Renal cortical epithelial cell (primary cell): ENCODE measurements around the gene WARS2. TPM values are rescaled to one million over a fixed set of nuclear protein-coding genes. Genes with fewer than 3 reads are reported as not detected.
"Not testable (repeated sequence)": the region's sequence is repeated elsewhere in the genome, so short reads cannot be mapped to it uniquely, and the experiment has no call there.

ENCODE experiments used
- DNase-seq: peaks from one replicate; pipeline ENCODE4 v3.0.0-alpha.2; 2011; ENCODE audit warnings: low read depth
- total RNA-seq: library from RNA; depleted of rRNA; stranded (reverse); fragments of >200 nt; gene quantifications from 2 replicates; pipeline ENCODE4 v1.2.3, GENCODE V29; 2014

The WARS2 gene
- 24.3 and 24.7 TPM in 2 replicates for total RNA-seq

DNA sequence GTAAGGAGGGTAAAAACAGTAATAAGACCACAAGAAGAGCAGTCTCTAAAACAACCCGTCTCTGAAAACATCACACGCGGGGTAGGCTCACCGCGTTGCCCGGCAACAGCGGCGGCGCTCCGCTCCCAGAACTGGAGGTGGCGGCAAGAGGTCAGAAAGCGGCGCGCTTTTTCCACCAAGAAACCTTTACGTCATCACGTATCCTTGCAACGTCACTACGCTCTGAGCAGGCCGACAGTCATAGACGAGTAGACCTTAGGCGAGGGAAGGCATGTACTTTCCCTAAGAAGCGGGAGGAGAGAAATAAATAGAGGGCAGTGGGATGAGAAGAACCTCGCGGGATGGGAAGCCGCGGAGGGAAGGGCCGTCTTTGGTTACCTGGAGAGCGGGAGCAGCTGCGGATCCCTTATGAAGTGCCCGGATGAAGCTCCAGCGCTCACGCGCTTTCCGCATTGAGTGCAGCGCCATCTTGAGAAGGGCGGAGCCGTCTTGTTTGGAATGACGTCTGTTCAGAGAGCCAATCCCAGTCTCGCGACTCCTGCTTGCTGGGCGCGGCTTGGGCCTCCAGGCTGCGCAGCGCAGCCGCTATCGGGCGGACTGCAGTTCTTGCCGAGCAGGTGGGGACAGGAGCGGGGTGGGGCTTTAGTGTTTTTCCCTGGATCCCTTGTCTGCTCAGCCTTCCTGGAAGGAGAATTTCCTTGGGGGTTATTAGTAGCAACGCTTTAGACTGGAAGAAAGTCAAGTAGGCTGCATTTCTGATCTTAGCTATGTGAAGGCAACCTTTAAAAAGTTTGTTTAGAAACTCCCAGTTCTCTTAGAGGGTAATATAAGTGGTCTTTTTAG lies at the start of gene WARS2:
Gene WARS2 (minus strand): TSS at position 477 of the 843 bp plus-strand sequence. CDS start 9 bp downstream, at position 468.
- peak; percentile 96 for DNase-seq

DNA sequence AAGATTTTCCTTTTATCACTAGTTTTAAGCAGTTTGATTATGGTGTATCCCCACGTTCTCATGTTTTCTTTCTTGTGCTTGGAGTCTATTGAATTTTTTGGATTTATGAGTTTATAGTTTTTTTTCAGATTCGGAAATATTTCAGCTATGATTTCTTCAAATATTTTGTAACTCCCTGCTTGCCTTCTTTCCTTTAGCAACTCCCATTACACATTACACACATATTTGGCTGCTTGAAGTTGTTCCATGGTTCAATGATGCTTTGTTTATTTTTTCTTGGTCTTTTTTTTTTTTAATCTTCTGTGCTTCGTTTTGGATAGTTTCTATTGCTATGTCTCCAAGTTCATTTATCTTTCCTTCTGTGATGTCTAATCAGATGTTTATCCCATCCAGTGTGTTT lies 48.5 kb upstream of the WARS2 start:
- DNase-seq: no peak

DNA sequence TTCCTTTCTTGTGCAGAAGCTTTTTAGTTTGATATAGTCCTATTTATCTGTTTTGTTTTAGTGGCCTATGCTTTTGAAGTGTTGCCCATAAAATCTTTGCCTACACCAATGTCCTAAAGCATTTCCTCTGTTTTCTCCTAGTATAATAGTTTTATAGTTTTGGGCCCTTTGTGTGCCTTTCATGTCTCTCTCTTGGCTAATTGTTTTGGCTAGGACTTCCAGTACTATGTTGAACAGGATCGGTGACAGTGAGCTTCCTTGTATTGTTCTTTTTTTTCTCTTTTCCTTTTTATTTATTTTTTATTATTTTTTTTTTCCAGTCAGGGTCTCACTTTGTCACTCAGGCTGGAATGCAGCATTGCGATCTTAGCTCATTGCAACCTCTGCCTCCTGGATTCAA lies 47.0 kb upstream of the WARS2 start:
- DNase-seq: no peak

DNA sequence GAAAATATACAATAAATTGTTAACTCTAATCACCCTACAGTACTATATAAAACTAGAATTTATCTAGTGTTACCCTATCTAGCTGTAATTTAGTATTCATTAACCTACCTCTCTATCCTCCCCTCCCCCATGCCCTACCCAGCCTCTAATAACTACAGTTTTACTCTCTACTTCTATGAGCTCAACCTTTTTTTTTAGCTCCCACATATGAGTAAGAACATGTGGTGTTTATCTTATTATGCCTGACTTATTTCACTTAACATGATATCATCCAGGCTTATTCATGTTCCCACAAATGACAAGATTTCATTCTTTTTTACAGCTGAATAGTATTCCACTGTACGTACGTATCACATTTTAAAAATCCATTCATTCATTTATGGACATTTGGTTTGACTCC lies 46.0 kb upstream of the WARS2 start:
- peak; percentile 5 for DNase-seq

DNA sequence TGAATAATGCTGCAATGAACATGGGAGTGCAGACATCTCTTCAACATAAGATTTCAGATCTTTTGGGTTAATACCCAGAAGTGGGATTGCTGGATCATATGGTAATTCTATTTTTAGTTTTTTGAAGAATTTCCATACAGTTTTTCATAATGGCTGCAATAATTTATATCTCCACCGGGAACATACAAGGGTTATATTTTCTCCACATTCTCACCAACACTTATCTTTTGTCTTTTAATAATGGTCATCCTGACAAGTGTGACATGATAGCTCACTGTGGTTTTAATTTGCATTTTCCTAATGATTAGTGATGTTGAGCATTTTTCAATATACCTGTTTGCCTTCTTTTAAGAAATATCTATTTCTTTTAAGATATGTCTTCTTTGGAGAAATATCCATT lies 44.5 kb upstream of the WARS2 start:
- no peak for DNase-seq

DNA sequence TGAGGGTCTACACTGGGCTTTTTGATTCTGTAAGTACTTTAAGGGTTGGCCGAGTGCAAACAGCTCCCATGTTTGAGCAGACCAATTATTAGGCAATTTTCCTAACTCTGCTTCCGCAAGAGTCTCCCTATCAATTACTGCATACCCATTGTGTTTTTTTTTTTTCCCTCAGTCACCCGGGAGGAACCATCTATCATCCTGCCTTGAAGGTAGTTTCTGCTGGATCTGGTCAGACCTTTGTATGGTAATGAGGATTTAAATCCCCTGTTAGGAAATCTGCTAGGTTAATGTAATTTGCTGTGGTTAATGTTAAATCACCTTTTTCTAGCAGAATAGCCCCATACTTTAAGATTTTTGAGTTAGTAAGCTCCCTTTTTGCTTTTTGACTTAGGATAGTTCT lies 40.8 kb upstream of the WARS2 start:
- peak; percentile 57 for DNase-seq

DNA sequence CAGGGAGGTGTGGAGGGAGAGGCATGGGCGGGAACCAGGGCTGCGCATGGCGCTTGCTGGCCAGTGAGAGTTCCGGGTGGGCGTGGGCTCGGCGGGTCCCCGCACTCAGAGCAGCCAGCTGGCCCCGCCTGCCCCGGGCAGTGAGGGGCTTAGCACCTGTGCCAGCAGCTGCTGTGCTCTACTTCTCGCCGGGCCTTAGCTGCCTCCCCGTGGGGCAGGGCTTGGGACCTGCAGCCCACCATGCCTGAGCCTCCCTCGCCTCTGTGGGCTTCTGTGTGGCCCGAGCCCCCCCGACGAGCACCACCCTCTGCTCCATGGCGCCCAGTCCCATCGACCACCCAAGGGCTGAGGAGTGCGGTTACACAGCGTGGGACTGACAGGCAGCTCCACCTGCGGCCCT lies 38.6 kb upstream of the WARS2 start:
- DNase-seq: no peak

DNA sequence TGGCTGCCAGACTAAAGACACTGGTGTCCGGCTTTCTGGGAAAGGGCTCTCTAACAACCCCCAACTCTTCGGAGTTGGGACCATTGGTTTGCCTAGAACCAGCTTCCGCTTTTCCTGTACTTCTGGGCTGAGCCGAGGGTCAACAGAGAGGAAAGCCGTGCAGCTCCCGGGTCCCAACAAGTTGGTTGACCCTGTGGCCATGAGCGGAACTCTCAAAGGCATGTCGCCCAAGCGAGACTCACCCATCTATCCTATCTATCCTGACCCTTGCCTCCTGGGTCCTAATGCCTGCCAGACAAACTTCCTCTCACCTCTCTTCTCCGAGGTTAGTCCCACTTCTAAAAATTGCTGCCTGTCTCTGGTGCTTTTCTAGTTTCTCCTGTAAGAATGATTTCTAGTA lies 32.5 kb upstream of the WARS2 start:
- DNase-seq: not testable (repeated sequence)

DNA sequence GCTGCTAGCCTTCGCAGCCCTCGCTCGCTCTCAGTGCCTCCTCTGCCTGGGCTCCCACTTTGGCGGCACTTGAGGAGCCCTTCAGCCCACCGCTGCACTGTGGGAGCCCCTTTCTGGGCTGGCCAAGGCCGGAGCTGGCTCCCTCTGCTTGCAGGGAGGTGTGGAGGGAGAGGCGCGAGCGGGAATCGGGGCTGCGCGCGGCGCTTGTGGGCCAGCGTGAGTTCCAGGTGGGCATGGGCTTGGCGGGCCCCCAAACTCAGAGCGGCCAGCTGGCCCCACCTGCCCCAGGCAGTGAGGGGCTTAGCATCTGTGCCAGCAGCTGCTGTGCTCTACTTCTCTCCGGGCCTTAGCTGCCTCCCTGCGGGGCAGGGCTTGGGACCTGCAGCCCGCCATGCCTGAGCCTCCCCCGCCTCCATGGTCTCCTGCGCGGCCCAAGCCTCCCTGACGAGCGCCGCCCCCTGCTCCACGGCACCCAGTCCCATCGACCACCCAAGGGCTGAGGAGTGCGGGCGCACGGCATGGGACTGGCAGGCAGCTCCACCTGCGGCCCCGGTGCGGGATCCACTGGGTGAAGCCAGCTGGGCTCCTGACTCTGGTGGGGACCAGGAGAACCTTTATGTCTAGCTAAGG lies 31.0 kb upstream of the WARS2 start:
- not testable (repeated sequence) for DNase-seq

DNA sequence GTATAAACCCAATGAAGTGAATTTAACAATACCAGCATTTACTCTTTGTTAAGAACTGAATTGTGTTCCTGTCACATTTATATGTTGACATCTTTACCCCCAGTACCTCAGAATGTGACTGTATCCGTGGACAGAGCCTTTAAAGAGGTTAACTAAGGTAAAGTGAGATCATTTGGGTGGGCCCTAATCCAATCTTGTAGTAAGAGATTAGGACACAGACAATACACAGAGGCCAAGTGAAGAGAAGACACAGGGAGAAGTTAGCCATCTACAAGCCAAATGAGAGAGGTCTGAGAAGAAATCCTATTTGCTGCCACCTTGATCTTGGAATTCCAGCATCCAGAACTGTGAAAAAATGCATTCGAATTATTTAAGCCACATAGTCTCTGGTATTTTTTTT lies 22.9 kb upstream of the WARS2 start:
- no peak for DNase-seq

DNA sequence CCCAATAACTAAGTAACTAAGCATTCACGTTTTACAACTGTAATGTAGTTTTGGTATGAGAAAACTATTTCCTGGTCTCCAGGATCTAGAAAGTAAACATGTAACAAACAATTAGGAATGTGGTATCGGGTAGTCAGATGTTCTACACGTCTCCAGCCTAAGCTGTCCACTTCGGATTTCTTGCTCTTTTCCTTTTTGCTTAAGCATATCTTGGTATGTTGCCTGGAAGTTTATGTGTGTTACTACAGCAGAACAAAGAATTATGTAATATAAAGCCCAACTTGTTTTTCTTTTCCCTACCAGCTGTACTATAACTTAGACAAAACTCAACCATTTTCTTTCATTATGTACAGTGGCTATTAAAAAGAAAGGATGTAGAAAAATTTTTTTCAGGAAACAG lies 20.4 kb upstream of the WARS2 start:
- DNase-seq: peak; percentile 8

DNA sequence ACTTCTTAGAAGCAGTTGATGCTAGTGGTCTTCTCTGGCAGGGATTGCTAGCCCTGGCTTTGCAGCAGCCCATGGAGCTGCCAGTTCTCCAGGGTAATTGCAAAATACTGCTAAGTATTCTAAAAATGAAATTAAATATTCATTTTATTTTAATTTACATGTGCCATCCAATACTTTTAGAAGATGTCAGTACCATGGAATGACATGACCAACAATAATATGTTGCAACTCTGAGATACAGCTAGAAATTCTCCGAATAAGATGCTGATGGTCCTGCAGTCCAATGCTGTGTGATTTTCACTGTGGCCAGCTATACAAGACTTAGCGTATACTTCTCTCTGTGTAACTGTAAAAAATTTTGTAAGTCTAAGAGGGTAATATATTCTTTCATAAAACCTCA lies 20.0 kb upstream of the WARS2 start:
- no peak for DNase-seq

DNA sequence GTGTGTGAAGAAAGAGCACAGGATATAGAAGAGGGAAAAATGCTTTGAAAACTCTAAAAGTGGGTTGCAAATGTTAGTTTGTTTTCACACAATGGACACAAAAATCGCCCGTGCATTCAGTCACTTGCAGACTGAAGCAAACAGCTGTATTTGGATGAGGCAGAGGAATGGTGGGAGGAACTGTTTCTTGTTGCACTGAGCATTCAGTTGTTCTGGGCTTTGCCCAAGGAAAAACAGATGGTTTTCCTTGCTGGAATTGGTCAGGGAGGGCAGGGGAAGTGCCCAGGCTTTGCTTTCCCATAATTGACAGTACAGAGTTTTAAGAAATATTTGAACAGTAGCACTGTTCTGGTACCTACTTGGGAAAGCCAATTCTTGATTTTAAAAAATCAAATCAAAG lies 19.5 kb upstream of the WARS2 start:
- no peak for DNase-seq

DNA sequence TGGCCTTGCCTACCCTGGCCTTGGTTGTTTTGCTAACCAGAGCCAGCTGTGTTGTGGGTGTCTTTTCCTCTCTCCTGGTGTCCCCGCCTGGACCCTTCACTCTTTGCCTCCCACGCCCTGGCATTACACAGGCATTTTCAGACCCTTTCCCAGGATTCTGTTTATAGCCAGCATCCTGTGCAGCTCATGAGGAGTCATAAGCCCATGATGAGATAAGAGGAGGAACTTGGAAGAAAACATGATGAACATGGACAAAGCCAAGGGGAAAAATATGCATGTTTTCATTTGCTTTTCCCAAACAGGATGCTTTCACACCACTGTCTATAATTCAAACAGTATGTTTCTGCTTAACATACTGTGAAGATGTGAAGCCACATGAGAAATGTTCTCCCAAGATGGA lies 18.7 kb upstream of the WARS2 start:
- no peak for DNase-seq

DNA sequence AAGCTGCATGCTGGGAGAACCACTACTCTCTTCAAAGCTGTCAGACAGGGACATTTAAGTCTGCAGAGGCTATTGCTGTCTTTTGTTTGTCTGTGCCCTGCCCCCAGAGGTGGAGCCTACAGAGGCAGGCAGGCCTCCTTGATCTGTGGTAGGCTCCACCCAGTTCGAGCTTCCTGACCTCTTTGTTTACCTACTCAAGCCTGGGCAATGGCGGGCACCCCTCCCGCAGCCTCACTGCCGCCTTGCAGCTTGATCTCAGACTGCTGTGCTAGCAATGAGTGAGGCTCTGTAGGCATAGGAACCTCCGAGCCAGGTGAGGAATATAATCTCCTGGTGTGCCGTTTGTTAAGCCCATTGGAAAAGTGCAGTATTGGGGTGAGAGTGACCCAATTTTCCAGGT lies 16.3 kb upstream of the WARS2 start:
- not testable (repeated sequence) for DNase-seq

DNA sequence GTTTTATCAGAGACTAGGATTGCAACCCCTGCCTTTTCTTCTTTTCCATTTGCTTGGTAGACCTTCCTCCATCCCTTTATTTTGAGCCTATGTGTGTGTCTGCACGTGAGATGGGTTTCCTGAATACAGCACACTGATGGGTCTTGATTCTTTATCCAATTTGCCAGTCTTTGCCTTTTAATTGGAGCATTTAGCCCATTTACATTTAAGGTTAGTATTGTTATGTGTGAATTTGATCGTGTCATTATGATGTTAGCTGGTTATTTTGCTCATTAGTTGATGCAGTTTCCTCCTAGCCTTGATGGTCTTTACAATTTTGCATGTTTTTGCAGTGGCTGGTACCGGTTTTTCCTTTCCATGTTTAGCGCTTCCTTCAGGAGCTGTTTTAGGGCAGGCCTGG lies 14.6 kb upstream of the WARS2 start:
- not testable (repeated sequence) for DNase-seq

DNA sequence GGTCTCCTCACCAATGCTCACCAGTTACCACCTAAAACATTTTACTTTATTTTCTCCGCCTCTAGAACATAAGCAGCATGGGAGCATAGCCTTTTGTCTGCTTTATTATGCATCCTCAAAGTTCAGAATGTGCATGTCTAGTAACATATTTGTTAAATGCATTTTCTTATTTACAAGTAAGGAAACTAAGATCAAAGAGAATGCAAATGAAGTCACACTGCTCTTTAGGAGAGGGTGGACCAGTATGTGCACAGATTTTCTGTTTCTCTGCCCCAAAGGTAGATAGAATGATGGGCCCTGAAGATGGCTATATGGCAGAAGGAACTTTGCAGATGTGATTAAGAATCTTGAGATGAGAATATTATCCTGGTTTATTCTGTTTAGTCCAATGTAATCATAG lies 9.7 kb upstream of the WARS2 start:
- no peak for DNase-seq

DNA sequence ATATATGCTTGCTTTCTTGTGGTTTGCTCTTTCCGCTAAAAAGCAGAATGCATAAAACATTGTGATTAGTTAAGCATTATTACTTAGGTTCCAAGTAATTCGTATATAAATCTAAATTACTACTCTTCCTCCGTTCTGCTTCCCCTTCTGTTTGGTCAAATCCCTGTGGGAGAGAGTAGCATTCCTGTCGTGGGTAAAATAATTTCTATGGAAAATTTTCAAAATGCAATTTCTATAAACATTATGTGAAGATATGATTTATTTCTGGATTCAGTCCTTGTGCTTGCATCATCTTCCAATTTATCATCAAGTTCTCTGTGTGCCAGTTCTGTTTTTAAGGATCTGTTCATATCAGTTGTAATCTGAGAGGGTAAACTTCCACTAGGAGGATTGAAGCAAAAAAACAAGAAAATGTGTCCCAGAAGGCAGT lies 7.2 kb upstream of the WARS2 start:
- DNase-seq: no peak

DNA sequence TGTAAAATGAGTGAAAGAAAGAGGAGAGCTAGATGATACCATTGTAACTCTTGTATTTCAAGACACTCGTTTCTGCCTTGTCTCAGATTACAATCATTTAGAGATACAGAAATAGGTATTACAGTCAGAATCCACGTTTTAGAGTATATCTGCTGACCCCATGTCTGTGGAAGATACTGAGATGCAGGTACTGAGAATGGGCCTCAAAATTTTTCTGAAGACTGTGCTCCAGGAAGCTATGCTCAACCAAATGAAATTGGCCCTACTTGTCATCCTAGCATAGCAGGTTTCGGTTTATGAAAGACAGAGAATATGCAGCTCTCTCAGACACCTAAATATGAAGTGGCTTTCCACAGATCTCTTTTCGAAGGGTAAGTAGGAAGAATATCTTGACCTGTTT lies 6.0 kb upstream of the WARS2 start:
- no peak for DNase-seq

DNA sequence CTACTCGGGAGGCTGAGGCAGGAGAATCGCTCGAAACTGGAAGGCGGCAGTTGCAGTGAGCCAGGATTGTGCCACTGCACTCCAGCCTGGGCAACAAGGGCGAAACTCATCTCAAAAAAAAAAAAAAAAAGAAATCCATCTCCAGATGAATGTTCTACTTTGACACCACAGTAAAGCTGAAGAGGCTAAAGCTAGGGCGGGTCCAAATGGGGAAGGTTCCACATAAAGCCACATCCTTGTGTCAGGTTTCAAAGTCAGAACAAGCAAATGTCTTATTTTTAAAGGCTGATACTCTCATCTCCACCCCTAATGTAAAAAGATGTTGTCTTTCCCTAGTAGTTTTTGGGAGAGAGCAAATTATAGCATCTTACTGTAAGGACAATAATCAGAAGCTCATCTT lies 4.4 kb upstream of the WARS2 start:
- DNase-seq: no peak

DNA sequence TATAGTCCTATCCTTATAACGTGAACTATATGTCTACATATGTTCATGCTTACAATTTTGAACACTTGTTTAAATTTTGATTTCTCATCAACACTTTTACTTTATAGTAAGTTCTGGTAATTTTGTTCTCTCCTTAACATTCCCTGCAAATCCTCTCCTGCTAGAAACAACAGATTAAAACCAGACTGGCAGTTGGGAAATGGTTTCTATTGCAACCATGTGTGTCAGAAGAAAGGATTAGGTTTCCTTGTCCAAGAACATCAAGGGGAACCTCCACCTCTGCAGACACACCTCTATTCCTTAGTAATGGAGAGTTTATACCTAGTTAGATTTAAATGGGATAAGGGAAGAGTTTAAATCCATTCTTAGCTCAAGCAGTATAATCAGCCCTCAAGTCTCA lies 3.3 kb upstream of the WARS2 start:
- DNase-seq: no peak

DNA sequence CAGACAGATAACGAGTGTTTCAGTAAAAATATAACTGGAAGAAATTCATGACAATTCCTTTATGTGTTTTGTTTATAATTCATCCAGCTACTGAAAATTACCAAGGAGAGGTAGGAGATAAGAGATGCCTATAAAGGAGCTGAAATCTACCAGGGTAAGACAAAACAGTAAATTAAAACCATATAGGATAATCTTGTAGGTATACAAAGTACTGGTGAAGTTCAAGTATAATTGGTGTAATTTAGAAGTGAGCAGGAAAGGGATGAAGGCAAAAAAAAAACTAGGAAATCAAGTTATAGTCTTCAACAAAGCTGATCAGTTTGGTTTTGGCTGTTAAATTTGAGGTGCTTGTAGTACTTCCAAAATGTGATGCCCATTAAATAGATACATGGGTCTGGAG lies 1.2 kb upstream of the WARS2 start:
- no peak for DNase-seq

DNA sequence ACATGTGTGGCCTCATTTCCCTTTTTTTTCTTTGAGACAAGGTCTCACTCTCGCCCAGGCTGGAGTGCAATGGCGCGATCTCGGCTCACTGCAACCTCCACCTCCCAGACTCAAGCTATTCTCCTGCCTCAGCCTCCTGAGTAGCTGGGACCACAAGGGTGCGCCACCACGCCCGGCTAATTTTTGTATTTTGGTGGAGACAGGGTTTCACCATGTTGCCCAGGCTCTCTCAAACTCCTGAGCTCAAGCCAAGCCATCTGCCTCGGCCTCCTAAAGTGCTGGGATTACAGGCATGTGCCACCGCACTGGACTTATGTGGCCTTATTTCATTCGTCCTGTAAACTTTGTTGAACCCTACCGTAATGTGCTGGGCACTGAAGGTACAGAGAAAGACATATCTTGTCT lies 569 bp upstream of the WARS2 start:
- DNase-seq: no peak

DNA sequence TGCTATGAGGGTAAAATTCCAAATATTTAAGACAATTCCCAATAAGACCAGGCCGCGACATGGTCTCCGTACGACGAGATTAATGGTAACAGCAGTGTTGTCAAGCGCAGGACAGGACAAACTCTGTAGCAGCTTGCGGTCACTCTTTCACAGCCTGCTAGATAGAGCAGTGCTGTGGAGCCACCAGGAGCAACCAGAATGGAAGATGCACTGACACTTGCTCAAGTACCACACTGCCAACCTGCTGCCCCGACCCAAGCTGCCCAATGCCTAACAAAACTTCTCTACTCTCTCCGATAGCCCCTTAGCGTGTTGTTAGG lies 636 bp downstream of the WARS2 start:
- DNase-seq: no peak
